HEK293T (cell line): ENCODE data around the gene ZBTB20.

Source experiments
- ARNT ChIP-seq: fragments of 450-650 bp; IDR thresholded peaks from 2 replicates; pipeline ENCODE4 v1.6.1; 2017; ENCODE audit warnings: mild to moderate bottlenecking
- ELF4 ChIP-seq: fragments of 450-650 bp; IDR thresholded peaks from 2 replicates; pipeline ENCODE4 v1.6.1; 2017; ENCODE audit warnings: antibody characterized with exemption
- FOXK2 ChIP-seq: fragments of 450-650 bp; IDR thresholded peaks from 2 replicates; pipeline ENCODE4 v1.6.1; 2016; ENCODE audit warnings: mild to moderate bottlenecking
- FOXM1 ChIP-seq: fragments of 450-650 bp; IDR thresholded peaks from 2 replicates; pipeline ENCODE4 v1.6.1; 2017; ENCODE audit warnings: mild to moderate bottlenecking, borderline replicate concordance
- SP1 ChIP-seq: fragments of 450-650 bp; IDR thresholded peaks from 2 replicates; pipeline ENCODE4 v1.6.1; 2017
- SUZ12 ChIP-seq: fragments of 450-650 bp; IDR thresholded peaks from 2 replicates; pipeline ENCODE4 v1.6.1; 2016; ENCODE audit warnings: mild to moderate bottlenecking
- TARDBP ChIP-seq: fragments of 450-650 bp; IDR thresholded peaks from 2 replicates; pipeline ENCODE4 v1.6.1; 2016

GRCh38 chr3:114867835-114868503 lies 279.1 kb downstream of the ZBTB20 start:
- no peak for TF ChIP-seq FOXM1
- no peak for TF ChIP-seq TARDBP
- TF ChIP-seq SP1: no peak
- no peak for TF ChIP-seq FOXK2
- TF ChIP-seq ARNT: no peak
- TF ChIP-seq ELF4: no peak
- no peak for TF ChIP-seq SUZ12
